SK-N-SH (cell line): ENCODE results near the gene SEPTIN11.

ENCODE experiments used
- CHD2 ChIP-seq: fragments of 150-350 bp; IDR thresholded peaks from 2 replicates; pipeline ENCODE4 v1.6.1; 2018; ENCODE audit warnings: low read length; ENCODE audit not compliant: partially characterized antibody
- CTCF ChIP-seq: fragments of 200-600 bp; sonication (generic); IDR thresholded peaks from 2 replicates; pipeline ENCODE4 v1.6.1; 2017; ENCODE audit warnings: antibody characterized with exemption, mild to moderate bottlenecking, moderate library complexity
- ELF1 ChIP-seq: IDR thresholded peaks from 2 replicates; pipeline ENCODE4 v1.4.0; 2012
- EP300 ChIP-seq, 2 experiments: IDR thresholded peaks; 2 replicates each; pipeline versions ENCODE4 v1.4.0 to v1.6.1; 2012; ENCODE audit warnings: borderline replicate concordance in 1 of 2, low read depth in 1 of 2, low read length in 1 of 2
- EZH2phosphoT487 ChIP-seq: fragments of 200-600 bp; sonication (generic); IDR thresholded peaks from 2 replicates; pipeline ENCODE4 v1.6.1; 2017; ENCODE audit warnings: low read depth, mixed run types, mild to moderate bottlenecking, antibody characterized with exemption, moderate library complexity, borderline replicate concordance
- FOSL2 ChIP-seq: IDR thresholded peaks from 2 replicates; pipeline ENCODE4 v1.4.0; 2012; ENCODE audit warnings: low read depth, mild to moderate bottlenecking, moderate library complexity, borderline replicate concordance
- FOXJ3 ChIP-seq: sonication (generic); formaldehyde crosslinking; IDR thresholded peaks from 2 replicates; pipeline ENCODE4 v1.5.1; 2020; ENCODE audit warnings: mild to moderate bottlenecking, missing genetic modification reagents
- FOXM1 ChIP-seq: IDR thresholded peaks from 2 replicates; pipeline ENCODE4 v1.4.0; 2012; ENCODE audit warnings: low read depth, mild to moderate bottlenecking
- GABPA ChIP-seq: IDR thresholded peaks from 2 replicates; pipeline ENCODE4 v1.4.0; 2012; ENCODE audit warnings: low read depth, mild to moderate bottlenecking
- IRF3 ChIP-seq: fragments of 150-350 bp; IDR thresholded peaks from 2 replicates; pipeline ENCODE4 v1.6.1; 2016; ENCODE audit warnings: mild to moderate bottlenecking, low read depth, low read length
- NRF1 ChIP-seq: IDR thresholded peaks from 2 replicates; pipeline ENCODE4 v1.6.1; 2012; ENCODE audit warnings: low read depth, mild to moderate bottlenecking, low read length
- POLR2AphosphoS5 ChIP-seq: IDR thresholded peaks from 2 replicates; pipeline ENCODE4 v1.6.1; 2012; ENCODE audit warnings: low read depth, low read length
- YY1 ChIP-seq: IDR thresholded peaks from 2 replicates; pipeline ENCODE4 v1.4.0; 2012; ENCODE audit warnings: low read depth, mild to moderate bottlenecking

GRCh38 chr4:76963131-76963750, 13.7 kb downstream of the SEPTIN11 start:
- TF ChIP-seq CTCF (no peak), YY1 (no peak), POLR2AphosphoS5 (no peak), GABPA (no peak), FOXM1 (no peak), IRF3 (no peak), NRF1 (no peak), EP300 (IDR thresholded peaks at IDR 0.05; ENCODE audit: borderline replicate concordance in 1 of 2, low read depth in 1 of 2, low read length in 1 of 2) (no peak), FOXJ3 (no peak), EZH2phosphoT487 (no peak), ELF1 (no peak), CHD2 (no peak), FOSL2 (no peak)
